ENCODE data around the gene SIDT2. TPM values are rescaled to one million over a fixed set of nuclear protein-coding genes. Genes with fewer than 3 reads are reported as not detected.

Gene SIDT2
- total RNA-seq, 2 experiments from 2014 or later = 18.3 to 37.7 TPM

DNA sequence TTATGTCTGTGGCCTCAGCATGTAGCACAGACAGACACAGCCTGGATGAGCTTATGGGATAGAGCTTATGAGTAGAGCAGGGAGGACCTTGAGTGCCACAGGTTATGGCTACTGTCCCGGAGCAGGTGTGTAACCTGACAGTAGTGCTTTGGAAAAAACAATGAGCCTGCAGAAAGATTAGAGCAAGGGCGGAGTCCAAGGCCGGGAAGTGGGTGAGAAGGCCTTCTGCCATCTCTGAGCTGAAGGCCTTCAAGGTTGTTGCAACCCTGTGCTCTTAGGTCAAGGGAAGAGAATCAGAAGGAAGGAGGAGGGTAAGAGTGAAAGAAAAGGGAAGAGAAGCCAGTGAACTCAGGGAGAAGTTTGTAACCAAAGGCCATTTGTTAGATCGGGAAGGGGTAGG lies 16.7 kb downstream of the SIDT2 start:
- peaks cover 23% of the 10 kb centered on the region; the same call in 1 of the 2 replicates for H3K36me3 ChIP-seq (ENCODE audit: insufficient read depth, low read length)
- intact Hi-C loops (cut with micrococcal nuclease; ENCODE audit: unreplicated experiment) = no loop called here
- H3K9me2 ChIP-seq (ENCODE audit: insufficient read depth, low read length) = no peaks in the 10 kb centered on the region
- ChIA-PET CTCF (ENCODE audit: unreplicated experiment) (no interaction called here), POLR2A (interaction anchor here (0.6 to 1.0 kb wide), 2 partner anchors 12 to 21 kb away, joined by 3 read pairs; no protein-coding TSS in a partner anchor)
- H2AFZ ChIP-seq (ENCODE audit: low read length) = no peak overlapping the region
- no peaks in the 10 kb centered on the region for H3K79me2 ChIP-seq (ENCODE audit: insufficient read depth, low read depth, low read length)
- no peak for DNase-seq (ENCODE audit: low spot score)
- H4K20me1 ChIP-seq (ENCODE audit: insufficient read depth, low read length) = no peaks in the 10 kb centered on the region
- no peak overlapping the region for H3K27ac ChIP-seq (ENCODE audit: low read depth, low read length, poor library complexity, severe bottlenecking)
- BruUV-seq (replicated peaks) = no TSS peak
- H3K9me3 ChIP-seq (ENCODE audit: low read length) = no peaks in the 10 kb centered on the region
- no peak overlapping the region for H3K4me3 ChIP-seq (ENCODE audit: low read depth, low read length, poor library complexity, severe bottlenecking)
- peaks cover 3% of the 10 kb centered on the region for H3K4me1 ChIP-seq (ENCODE audit: insufficient read depth, low read length, poor library complexity, severe bottlenecking)
- no peak for TF ChIP-seq EZH2phosphoT487 (IDR thresholded peaks at IDR 0.05; ENCODE audit: borderline replicate concordance, low read depth, low read length)
- TF ChIP-seq, protein P1, sequence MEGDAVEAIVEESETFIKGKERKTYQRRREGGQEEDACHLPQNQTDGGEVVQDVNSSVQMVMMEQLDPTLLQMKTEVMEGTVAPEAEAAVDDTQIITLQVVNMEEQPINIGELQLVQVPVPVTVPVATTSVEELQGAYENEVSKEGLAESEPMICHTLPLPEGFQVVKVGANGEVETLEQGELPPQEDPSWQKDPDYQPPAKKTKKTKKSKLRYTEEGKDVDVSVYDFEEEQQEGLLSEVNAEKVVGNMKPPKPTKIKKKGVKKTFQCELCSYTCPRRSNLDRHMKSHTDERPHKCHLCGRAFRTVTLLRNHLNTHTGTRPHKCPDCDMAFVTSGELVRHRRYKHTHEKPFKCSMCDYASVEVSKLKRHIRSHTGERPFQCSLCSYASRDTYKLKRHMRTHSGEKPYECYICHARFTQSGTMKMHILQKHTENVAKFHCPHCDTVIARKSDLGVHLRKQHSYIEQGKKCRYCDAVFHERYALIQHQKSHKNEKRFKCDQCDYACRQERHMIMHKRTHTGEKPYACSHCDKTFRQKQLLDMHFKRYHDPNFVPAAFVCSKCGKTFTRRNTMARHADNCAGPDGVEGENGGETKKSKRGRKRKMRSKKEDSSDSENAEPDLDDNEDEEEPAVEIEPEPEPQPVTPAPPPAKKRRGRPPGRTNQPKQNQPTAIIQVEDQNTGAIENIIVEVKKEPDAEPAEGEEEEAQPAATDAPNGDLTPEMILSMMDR (conservative IDR thresholded peaks at IDR 0.05; ENCODE audit: low read length) = no peak
- H3K4me2 ChIP-seq (ENCODE audit: low read length) = no peak overlapping the region

DNA sequence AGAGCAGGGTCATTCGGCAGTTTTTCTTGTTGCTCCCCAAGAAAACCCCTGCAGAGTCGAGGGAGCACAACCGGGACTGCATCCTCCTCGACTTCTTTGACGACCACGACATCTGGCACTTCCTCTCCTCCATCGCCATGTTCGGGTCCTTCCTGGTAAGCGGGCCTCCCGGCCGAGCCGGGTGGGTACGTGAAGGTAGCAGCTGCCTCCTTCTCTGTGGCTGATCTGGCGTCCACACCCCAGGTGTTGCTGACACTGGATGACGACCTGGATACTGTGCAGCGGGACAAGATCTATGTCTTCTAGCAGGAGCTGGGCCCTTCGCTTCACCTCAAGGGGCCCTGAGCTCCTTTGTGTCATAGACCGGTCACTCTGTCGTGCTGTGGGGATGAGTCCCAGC lies 17.2 kb downstream of the SIDT2 start:
- Histone ChIP-seq H3K79me2 (ENCODE audit: insufficient read depth, low read depth, low read length) (no peaks in the 10 kb centered on the region), H4K20me1 (ENCODE audit: insufficient read depth, low read length) (no peaks in the 10 kb centered on the region), H3K9me3 (ENCODE audit: low read length) (no peaks in the 10 kb centered on the region), H3K36me3 (ENCODE audit: insufficient read depth, low read length) (peaks cover 18% of the 10 kb centered on the region; the same call in 1 of the 2 replicates), H3K27ac (ENCODE audit: low read depth, low read length, poor library complexity, severe bottlenecking) (no peak overlapping the region), H3K4me3 (ENCODE audit: low read depth, low read length, poor library complexity, severe bottlenecking) (no peak overlapping the region), H3K4me2 (ENCODE audit: low read length) (no peak overlapping the region), H3K4me1 (ENCODE audit: insufficient read depth, low read length, poor library complexity, severe bottlenecking) (no peaks in the 10 kb centered on the region), H2AFZ (ENCODE audit: low read length) (no peak overlapping the region), H3K9me2 (ENCODE audit: insufficient read depth, low read length) (no peaks in the 10 kb centered on the region)
- intact Hi-C loops (cut with micrococcal nuclease; ENCODE audit: unreplicated experiment) = no loop called here
- DNase-seq (ENCODE audit: low spot score) = no peak
- ChIA-PET CTCF (ENCODE audit: unreplicated experiment) (no interaction called here), POLR2A (interaction anchor here (0.6 to 1.1 kb wide), 3 partner anchors 13 to 22 kb away, joined by 3 read pairs; no protein-coding TSS in a partner anchor)
- TF ChIP-seq, protein P1 (conservative IDR thresholded peaks at IDR 0.05; ENCODE audit: low read length) = no peak
- TF ChIP-seq EZH2phosphoT487 (IDR thresholded peaks at IDR 0.05; ENCODE audit: borderline replicate concordance, low read depth, low read length) = no peak
- BruUV-seq (replicated peaks) = no TSS peak

DNA sequence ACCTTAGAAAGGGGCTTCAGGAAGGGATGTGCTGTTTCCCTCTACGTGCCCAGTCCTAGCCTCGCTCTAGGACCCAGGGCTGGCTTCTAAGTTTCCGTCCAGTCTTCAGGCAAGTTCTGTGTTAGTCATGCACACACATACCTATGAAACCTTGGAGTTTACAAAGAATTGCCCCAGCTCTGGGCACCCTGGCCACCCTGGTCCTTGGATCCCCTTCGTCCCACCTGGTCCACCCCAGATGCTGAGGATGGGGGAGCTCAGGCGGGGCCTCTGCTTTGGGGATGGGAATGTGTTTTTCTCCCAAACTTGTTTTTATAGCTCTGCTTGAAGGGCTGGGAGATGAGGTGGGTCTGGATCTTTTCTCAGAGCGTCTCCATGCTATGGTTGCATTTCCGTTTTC lies 18.5 kb downstream of the SIDT2 start:
- ChIA-PET POLR2A (interaction anchor here (1.1 to 1.5 kb wide), 2 partner anchors 14 to 23 kb away, joined by 3 read pairs; no protein-coding TSS in a partner anchor), CTCF (ENCODE audit: unreplicated experiment) (interaction anchor here (0.5 kb wide), 1 partner anchor 50 kb away, joined by 4 read pairs; no protein-coding TSS in a partner anchor)
- Histone ChIP-seq H2AFZ (ENCODE audit: low read length) (no peak overlapping the region), H3K4me2 (ENCODE audit: low read length) (no peak overlapping the region), H3K4me3 (ENCODE audit: low read depth, low read length, poor library complexity, severe bottlenecking) (no peak overlapping the region), H3K9me2 (ENCODE audit: insufficient read depth, low read length) (no peaks in the 10 kb centered on the region), H3K4me1 (ENCODE audit: insufficient read depth, low read length, poor library complexity, severe bottlenecking) (no peaks in the 10 kb centered on the region), H3K36me3 (ENCODE audit: insufficient read depth, low read length) (peaks cover 12% of the 10 kb centered on the region; the same call in 1 of the 2 replicates), H4K20me1 (ENCODE audit: insufficient read depth, low read length) (no peaks in the 10 kb centered on the region), H3K79me2 (ENCODE audit: insufficient read depth, low read depth, low read length) (no peaks in the 10 kb centered on the region), H3K9me3 (ENCODE audit: low read length) (no peaks in the 10 kb centered on the region), H3K27ac (ENCODE audit: low read depth, low read length, poor library complexity, severe bottlenecking) (no peak overlapping the region)
- TF ChIP-seq EZH2phosphoT487 (IDR thresholded peaks at IDR 0.05; ENCODE audit: borderline replicate concordance, low read depth, low read length) = no peak
- TF ChIP-seq, protein P1 (conservative IDR thresholded peaks at IDR 0.05; ENCODE audit: low read length) = no peak
- no peak for DNase-seq (ENCODE audit: low spot score)
- no TSS peak for BruUV-seq (replicated peaks)
- intact Hi-C loops (cut with micrococcal nuclease; ENCODE audit: unreplicated experiment) = no loop called here

All from OCI-LY7 (cell line).